Thyroid gland (tissue), 4 donors: ENCODE measurements around the gene SEC22B.
"Not testable (repeated sequence)": the region's sequence is repeated elsewhere in the genome, so short reads cannot be mapped to it uniquely, and the experiment has no call there.

Source experiments
- POLR2A ChIP-seq, 2 donors: fragments of 450-650 bp; IDR thresholded peaks; one replicate each; pipeline ENCODE4 v1.6.1; 2017; ENCODE audit warnings: antibody characterized with exemption in 2 of 2, mild to moderate bottlenecking in 2 of 2, moderate library complexity in 1 of 2
- TF ChIP-seq, protein P1 (sequence below), 6 experiments: fragments of 200-600 bp in 3 of 6; fragments of 450-650 bp in 3 of 6; sonication (generic) in 3 of 6; IDR thresholded peaks; one replicate each; pipeline ENCODE4 v1.5.1; 2016 to 2019; ENCODE audit warnings: antibody characterized with exemption in 6 of 6, mild to moderate bottlenecking in 2 of 6, inconsistent platforms in 1 of 6, moderate library complexity in 1 of 6

DNA sequence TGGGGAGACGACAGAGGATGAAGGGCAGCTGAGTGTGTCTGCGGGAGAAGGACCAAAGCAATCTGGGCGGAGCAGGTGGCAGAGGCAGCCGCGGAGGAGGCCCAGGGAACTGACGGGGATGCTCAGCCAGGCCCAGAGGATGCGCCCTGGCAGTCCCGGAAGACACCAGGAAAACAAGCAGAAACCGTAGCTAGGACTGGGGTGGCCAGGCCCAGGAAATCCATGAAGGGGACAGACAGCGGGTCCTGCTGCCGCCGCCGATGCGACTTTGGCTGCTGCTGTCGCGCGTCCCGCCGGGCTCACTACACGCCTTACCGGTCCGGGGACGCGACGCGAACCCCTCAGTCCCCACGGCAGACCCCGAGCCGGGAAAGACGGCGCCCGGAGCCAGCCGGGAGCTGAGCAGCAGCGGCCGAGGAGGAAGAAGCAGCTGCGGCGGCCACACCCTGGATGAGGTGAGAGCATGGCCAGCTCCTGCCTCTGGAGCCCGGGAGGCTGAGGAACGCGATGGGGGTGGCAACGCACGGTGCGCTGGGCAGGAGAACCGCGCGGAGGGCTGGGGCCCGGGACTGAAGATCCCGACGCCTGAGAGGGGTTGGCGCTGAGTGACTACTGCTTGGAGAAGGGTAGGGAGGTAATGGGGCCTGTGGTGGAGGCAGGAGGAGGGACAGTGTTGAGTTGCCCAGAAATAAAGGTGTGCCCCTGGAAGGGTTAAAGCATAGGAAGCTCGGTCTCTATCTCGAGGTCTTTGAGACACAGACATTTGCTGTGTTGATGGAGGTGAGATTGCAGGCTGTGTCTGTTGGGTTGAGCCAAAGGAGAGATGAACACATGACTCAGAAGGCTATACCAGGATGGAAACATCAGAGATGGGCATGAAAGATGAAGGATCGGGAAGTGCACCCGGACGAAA is 20.8 kb upstream of the SEC22B start:
- TF ChIP-seq, protein P1, sequence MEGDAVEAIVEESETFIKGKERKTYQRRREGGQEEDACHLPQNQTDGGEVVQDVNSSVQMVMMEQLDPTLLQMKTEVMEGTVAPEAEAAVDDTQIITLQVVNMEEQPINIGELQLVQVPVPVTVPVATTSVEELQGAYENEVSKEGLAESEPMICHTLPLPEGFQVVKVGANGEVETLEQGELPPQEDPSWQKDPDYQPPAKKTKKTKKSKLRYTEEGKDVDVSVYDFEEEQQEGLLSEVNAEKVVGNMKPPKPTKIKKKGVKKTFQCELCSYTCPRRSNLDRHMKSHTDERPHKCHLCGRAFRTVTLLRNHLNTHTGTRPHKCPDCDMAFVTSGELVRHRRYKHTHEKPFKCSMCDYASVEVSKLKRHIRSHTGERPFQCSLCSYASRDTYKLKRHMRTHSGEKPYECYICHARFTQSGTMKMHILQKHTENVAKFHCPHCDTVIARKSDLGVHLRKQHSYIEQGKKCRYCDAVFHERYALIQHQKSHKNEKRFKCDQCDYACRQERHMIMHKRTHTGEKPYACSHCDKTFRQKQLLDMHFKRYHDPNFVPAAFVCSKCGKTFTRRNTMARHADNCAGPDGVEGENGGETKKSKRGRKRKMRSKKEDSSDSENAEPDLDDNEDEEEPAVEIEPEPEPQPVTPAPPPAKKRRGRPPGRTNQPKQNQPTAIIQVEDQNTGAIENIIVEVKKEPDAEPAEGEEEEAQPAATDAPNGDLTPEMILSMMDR (IDR thresholded peaks at IDR 0.05), result not testable (repeated sequence)
- TF ChIP-seq POLR2A (IDR thresholded peaks at IDR 0.05), result not testable (repeated sequence)
